Mammary epithelial cell (primary cell): ENCODE results near the gene MRPS22.

ENCODE experiments used
- EZH2 ChIP-seq: IDR thresholded peaks from 2 replicates; pipeline ENCODE4 v1.6.1; 2012; ENCODE audit warnings: low read length, inconsistent platforms, borderline replicate concordance
- TF ChIP-seq, protein P1 (sequence below), 2 donors: IDR thresholded peaks in 1 of 2; conservative IDR thresholded peaks in 1 of 2; 2 replicates each; pipeline ENCODE4 v1.5.1; 2011 to 2012; ENCODE audit warnings: inconsistent platforms in 2 of 2, low read length in 2 of 2, mild to moderate bottlenecking in 2 of 2, control low read depth in 1 of 2, low read depth in 1 of 2; ENCODE audit not compliant: insufficient read depth in 1 of 2; ENCODE audit errors: extremely low read depth in 1 of 2

DNA sequence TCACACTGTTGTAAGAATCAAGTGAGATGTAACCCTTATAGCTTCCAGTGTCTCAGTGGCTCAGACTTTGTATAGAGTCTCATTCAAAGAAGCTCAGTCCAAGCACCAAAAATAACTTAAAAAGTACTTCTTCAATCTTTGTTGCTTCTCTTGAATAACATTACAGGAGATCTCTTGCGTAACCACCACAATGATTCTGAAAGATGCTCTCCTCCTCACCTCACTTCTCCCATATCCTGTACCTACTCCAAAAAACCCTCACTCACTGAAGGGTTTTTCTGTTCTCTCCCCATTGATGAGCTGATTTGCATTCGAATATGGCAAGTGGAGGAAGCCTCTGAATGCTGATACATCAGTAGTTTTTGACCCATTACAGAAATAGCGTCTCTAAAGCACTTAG lies 39.4 kb upstream of the MRPS22 start:
- TF ChIP-seq, protein P1, sequence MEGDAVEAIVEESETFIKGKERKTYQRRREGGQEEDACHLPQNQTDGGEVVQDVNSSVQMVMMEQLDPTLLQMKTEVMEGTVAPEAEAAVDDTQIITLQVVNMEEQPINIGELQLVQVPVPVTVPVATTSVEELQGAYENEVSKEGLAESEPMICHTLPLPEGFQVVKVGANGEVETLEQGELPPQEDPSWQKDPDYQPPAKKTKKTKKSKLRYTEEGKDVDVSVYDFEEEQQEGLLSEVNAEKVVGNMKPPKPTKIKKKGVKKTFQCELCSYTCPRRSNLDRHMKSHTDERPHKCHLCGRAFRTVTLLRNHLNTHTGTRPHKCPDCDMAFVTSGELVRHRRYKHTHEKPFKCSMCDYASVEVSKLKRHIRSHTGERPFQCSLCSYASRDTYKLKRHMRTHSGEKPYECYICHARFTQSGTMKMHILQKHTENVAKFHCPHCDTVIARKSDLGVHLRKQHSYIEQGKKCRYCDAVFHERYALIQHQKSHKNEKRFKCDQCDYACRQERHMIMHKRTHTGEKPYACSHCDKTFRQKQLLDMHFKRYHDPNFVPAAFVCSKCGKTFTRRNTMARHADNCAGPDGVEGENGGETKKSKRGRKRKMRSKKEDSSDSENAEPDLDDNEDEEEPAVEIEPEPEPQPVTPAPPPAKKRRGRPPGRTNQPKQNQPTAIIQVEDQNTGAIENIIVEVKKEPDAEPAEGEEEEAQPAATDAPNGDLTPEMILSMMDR (conservative IDR thresholded peaks at IDR 0.05 in 1 of 2, IDR thresholded peaks at IDR 0.05 in 1 of 2; ENCODE audit: extremely low read depth in 1 of 2, insufficient read depth in 1 of 2, low read depth in 1 of 2, low read length in 2 of 2): no peak
- no peak for TF ChIP-seq EZH2
